Posterior vena cava (tissue), 2 donors: Measurements from ENCODE around the gene TOMM20. TPM values are rescaled to one million over a fixed set of nuclear protein-coding genes. Genes with fewer than 3 reads are reported as not detected.
"Not testable (repeated sequence)": the region's sequence is repeated elsewhere in the genome, so short reads cannot be mapped to it uniquely, and the experiment has no call there.

ENCODE experiments used
- DNase-seq: peaks from one replicate; pipeline ENCODE4 v3.0.0-alpha.2; 2020; ENCODE audit warnings: low spot score
- intact Hi-C, 2 donors: fragments of 100-400 bp; cut with DNase I; formaldehyde crosslinking; loops; one replicate each; pipeline versions ENCODE4 v1.14.1 to v1.14.2; 2022 to 2023
- total RNA-seq, 2 donors: library from RNA; stranded (reverse); fragmentation: NEBNext Ultra II Directional; extraction: Animal tissue kit (Norgen Biotek cat#: 25700); gene quantifications; one replicate each; pipeline ENCODE4 v1.2.1, GENCODE V29; 2021
- donor health status: DM: yes; HTN: yes; CAD: no.
- donor health status: DM: yes; HTN: yes; CAD: no.

The TOMM20 gene
- total RNA-seq, 2 donors from 2014 or later: 75.4 to 86.2 TPM

GRCh38 chr1:235090406-235091069 lies 38.1 kb downstream of the TOMM20 start:
- intact Hi-C loops: loop anchor here in 1 of 2 donors (5.0 kb wide), 1 partner anchor 593 kb away; no protein-coding TSS in a partner anchor

DNA sequence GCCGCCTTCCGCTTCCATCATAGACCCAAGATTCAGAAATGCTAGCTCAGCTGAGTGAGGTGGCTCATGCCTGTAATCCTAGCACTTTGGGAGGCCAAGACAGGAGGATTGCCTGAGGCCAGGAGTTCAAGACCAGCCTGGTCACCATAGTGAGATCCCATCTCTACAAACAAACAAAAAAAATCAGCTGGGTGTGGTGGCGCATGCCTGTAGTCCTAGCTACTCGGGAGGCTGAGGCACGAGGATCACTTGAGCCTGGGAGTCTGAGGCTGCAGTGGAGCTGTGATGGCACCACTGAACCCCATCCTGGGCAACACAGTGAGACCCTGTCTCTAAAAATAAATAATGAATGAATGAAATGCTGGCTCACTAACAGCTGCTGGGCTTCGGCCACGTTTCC lies 39.7 kb downstream of the TOMM20 start:
- DNase-seq: peak; percentile 43
- intact Hi-C loops: loop anchor here in 1 of 2 donors (10.0 kb wide), 1 partner anchor 364 kb away; no protein-coding TSS in a partner anchor

More at GRCh38 chr1:235090406-235091069, 38.1 kb downstream of the TOMM20 start:
- peak; percentile 46 for DNase-seq

DNA sequence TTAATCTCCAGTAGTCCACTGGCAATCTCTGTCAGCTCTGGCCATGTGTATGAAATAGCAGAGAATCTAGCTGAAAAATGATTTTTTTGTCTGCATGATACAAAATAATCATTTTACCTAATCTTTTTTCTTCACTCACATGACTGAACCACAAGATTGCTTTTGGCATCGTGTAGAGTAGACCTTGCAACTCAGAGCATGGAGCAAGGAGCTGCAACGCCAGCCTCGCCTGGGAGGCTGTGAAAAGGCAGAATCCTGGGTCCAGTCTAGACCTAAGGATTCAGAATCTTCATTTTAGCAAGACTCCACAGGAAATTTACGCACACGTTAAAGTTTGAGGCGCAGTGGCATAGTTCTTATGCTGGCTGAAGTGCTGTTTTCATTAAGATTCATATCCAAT lies 40.2 kb downstream of the TOMM20 start:
- intact Hi-C loops: loop anchor here in 1 of 2 donors (10.0 kb wide), 1 partner anchor 364 kb away; no protein-coding TSS in a partner anchor
- DNase-seq: no peak

GRCh38 chr1:235087906-235088305 lies 40.7 kb downstream of the TOMM20 start:
- peak; percentile 19 for DNase-seq
- intact Hi-C loops: loop anchor here in 1 of 2 donors (10.0 kb wide), 1 partner anchor 363 kb away; no protein-coding TSS in a partner anchor

- peak; percentile 31 for DNase-seq
- intact Hi-C loops: loop anchor here in 1 of 2 donors (10.0 kb wide), 1 partner anchor 361 kb away; no protein-coding TSS in a partner anchor
Observed at GRCh38 chr1:235085411-235086117, 43.1 kb downstream of the TOMM20 start.

- not testable (repeated sequence) for DNase-seq
- intact Hi-C loops: loop anchor here (5.0 to 10.0 kb wide), 5 partner anchors 98 to 593 kb away; partner anchors contain the start of gene IRF2BP2 (in 2 of the 2)
Observed at GRCh38 chr1:235080788-235081187, 47.8 kb downstream of the TOMM20 start.

- intact Hi-C loops: loop anchor here (5.0 to 10.0 kb wide), 5 partner anchors 98 to 593 kb away; partner anchors contain the start of gene IRF2BP2 (in 2 of the 2)
- not testable (repeated sequence) for DNase-seq
Observed at GRCh38 chr1:235080297-235080657, 48.4 kb downstream of the TOMM20 start.

DNA sequence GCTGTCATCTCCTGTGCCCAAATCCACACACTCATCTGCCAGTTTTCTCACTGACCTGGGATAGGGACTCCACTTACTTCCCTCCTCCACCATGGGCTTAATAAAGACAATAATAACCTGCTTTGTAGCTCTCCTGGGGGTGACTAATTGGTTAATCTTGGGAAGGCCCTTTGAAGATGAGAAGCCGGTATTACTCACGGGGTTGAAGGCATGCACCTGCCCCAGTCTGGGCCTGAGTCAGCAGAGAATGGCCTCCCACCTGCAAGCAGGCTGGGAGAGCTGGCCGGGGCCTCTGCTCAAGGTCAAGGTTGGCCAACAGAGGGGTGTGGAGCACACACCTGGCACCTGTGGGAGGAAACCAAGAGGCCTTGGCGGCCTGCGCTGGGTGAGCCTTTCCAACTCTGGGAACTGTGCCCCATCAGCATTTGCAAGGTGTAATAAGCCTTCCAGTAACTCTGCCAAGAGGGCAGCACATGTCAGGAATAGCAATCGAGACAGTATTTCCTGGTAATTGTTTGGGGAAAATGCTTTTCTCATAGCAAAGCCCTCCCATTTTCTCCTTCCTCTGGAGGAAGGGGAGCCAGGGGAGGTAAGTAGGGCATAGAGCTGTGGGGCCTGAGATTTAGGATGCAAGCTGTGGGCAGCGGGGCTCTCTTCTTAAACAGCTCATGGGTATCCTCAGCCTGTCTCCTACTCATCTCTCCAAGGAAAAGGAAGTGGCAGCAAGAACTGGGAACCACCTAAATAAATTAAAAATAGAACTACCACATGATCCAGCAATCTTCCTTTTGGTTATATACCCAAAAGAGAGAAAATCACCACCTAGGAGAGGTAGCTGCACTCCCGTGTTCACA lies 49.0 kb downstream of the TOMM20 start:
- intact Hi-C loops: loop anchor here (5.0 to 10.0 kb wide), 7 partner anchors 87 to 592 kb away; partner anchors contain the start of gene IRF2BP2 (in 2 of the 2)
- DNase-seq: no peak

DNA sequence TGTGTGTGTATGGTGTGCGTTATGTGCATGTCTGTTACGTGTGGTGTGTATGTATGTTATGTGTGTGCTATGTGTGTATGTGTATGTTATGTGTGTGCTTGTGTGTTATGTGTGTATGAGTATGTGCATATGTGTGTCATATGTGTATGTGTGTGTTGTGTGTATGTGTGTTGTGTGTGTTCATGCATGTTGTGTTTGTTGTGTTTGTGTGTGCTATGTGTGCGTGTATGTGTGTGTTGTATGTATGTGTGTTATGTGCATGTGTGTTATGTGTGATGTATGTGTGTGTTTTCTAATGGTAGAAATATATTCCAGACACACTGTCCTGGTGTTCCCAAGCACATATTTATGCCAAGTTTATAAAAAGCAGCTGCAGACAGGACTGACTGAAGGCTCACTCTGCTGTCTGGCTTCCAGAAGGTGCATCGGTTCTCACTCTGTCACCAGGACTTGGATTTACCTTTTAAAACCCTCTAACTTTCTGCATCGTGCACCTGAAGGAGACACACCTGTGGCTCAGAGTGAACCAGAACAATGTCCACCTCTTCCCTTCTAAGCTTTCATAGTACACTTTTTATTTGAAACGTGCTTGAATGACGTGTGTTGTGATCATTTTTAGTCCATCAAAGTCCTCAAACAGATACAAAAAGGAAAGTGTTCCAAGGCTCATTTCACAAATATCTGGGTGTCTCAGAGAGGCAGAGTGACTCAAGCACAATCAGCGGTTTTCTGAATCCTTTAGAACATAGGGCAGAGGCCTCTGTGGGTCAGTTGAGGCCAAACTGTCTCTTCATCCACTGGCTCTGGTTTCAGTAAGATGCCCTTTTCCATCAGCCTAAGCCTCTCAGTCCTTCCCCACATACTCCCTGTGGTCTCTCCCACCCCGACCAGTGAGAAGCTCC lies 49.9 kb downstream of the TOMM20 start:
- intact Hi-C loops: loop anchor here (5.0 to 10.0 kb wide), 3 partner anchors 86 to 354 kb away; no protein-coding TSS in a partner anchor
- no peak for DNase-seq

DNA sequence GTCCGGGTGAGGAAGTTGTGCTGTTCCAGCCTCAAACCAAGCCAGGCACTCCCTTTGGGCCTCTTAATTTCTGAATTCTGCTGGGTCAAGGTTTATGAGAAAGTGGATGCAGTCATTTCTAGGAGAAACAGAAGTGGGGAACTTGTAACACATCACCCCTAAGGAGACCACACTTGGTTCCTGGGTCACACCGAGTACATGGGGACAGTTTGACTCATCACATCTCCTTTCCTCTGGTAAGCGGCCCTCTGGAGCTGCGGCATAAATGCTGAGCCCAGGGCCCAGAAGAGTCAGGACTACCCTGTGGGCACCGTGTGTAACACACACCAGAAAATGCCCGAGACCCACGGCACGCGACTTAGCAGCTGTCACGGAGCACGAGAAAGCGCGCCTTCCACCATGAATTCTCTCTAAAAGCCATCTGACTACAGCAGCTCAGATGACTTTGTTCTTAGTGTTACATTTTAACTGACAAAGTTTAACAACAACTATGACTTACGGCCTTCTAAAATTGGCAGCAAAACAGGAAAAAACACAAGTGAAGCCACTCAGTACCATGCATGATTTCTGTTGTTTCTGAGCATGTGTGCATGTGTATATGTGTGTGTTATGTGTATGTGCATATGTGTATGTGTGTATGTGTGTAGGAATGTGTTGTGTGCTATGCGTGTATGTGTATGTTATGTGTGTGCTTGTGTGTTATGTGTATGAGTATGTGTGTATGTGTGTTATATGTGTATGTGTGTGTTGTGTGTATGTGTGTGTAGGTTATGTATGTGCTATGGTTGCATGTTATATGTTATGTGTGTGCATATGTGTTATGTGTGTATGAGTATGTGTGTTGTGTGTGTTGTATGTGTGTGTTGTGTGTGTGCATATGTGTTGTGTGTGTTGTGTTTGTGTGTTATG lies 50.8 kb downstream of the TOMM20 start:
- no peak for DNase-seq
- intact Hi-C loops: loop anchor here (5.0 to 10.0 kb wide), 3 partner anchors 86 to 353 kb away; no protein-coding TSS in a partner anchor

- intact Hi-C loops: loop anchor here (5.0 to 10.0 kb wide), 3 partner anchors 85 to 352 kb away; no protein-coding TSS in a partner anchor
- DNase-seq: no peak
Observed at GRCh38 chr1:235077163-235077540, 51.5 kb downstream of the TOMM20 start.

GRCh38 chr1:235076504-235077162 lies 52.0 kb downstream of the TOMM20 start:
- intact Hi-C loops: loop anchor here (5.0 to 10.0 kb wide), 3 partner anchors 84 to 352 kb away; no protein-coding TSS in a partner anchor
- DNase-seq: no peak

DNA sequence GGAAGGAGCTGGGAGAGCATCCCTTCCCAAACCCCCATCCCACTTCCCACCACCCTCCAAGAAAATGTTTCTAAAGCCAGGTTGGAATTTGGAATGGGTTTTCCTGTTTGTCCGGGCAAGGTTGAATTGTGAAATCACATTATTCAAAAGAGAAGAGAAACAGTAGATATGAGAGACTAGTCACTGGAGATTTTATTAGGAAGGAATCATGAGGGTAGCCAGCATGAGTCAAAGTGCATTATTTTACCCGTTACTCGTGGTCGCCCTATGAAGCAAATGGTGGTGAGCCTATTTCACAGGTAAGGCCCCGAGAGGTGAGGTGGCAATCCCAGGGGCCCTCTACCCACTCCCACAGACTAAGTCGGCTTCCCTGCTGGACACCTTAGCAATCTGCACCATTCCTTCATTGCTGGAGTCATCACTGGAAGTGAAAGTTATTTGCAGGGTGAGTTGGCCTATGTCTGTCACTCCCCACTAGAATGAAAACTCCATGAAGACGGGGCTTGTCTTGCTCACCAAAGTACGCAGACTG lies 52.8 kb downstream of the TOMM20 start:
- no peak for DNase-seq
- intact Hi-C loops: loop anchor here (5.0 to 10.0 kb wide), 3 partner anchors 84 to 351 kb away; no protein-coding TSS in a partner anchor

DNA sequence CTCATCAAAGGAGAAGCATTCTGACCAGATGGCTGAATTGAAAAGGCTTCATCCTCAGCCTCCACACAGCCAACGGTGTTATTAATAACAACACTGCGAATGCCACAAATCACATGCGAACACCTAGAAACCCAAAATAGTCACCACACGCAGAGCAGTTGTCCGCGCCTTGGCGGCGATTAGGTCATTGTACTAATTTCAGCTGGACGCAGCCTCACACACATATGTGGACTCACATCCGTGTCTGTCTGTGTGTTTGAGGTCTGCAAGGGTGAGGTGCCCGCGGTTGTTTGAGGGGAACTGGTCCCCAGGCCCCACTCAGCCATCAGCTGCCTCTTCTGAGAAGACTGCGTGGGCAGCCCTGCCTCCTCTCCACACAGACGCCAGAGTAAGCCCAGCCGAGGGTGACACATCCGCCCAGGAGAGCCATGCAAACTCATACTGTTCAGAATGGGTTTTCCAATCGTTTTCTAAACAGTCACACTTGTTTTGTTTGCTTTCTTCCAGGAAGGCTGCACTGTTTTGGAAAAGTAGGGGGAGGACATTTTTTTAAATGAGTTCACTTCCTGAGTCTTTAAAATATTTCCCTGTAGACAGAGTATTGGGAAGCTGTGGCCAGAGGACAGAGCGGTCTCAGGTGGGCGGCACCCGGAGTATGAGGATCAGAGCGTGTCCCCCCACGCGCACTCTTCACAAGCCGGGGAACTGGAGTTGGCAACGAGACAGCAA lies 53.4 kb downstream of the TOMM20 start:
- DNase-seq: peak; percentile 84
- intact Hi-C loops: loop anchor here (5.0 to 10.0 kb wide), 3 partner anchors 83 to 350 kb away; no protein-coding TSS in a partner anchor

DNA sequence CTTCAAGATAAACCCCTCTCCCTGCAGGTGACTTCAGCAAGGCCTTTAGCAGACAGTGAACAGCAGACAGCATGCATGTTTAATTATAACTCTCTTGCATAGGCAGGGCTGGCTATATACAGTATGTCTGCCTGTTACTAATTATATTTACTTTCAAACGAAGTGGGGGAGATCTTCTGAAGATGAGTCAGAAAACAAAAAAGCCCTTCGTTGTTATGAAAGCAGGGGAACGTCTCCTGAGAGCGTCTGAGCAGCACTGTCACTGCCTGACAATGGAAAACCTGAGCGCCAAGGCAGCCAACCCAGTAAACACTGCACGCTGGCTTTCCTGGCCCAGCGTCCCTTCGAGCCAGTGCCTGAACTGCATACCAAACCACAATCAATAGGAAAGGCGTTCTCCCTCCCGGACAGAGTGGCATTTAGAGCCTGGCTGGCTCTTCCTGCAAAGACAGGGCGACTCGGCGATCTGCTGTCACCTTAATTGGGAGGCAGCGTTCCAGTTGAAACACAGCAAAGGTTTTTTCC lies 54.1 kb downstream of the TOMM20 start:
- intact Hi-C loops: loop anchor here (5.0 to 10.0 kb wide), 3 partner anchors 82 to 350 kb away; no protein-coding TSS in a partner anchor
- no peak for DNase-seq
